BJ (cell line): ENCODE measurements around the gene CTNNB1. TPM values are rescaled to one million over a fixed set of nuclear protein-coding genes. Genes with fewer than 3 reads are reported as not detected.

Source experiments
- CTCF ChIA-PET: fragments of 350-600 bp; formaldehyde crosslinking; extraction: SDS; loops from one replicate; lab custom pipeline; 2021; ENCODE audit warnings: antibody characterized with exemption, inconsistent platforms; lab: Yijun Ruan, JAX
- POLR2A ChIA-PET: fragments of 300-600 bp; sonication (Branson Sonifier 250); formaldehyde crosslinking; extraction: SDS; loops from one replicate; lab custom pipeline; 2021; ENCODE audit warnings: antibody characterized with exemption; lab: Charles Lee
- DNase-seq: peaks from one replicate; pipeline ENCODE4 v3.0.0-alpha.2; 2011; ENCODE audit warnings: low read depth
- H3K27me3 ChIP-seq: 2 replicates; pipeline ENCODE4 v1.6.0; 2011; ENCODE audit warnings: low read length; ENCODE audit not compliant: control insufficient read depth, insufficient read depth
- H3K36me3 ChIP-seq: 2 replicates; pipeline ENCODE4 v1.5.1; 2011; ENCODE audit warnings: low read length; ENCODE audit not compliant: control insufficient read depth, insufficient read depth
- H3K4me3 ChIP-seq: 2 replicates; pipeline ENCODE4 v1.5.1; 2011; ENCODE audit warnings: low read depth, mild to moderate bottlenecking, control low read depth, low read length
- CTCF ChIP-seq: IDR thresholded peaks from 2 replicates; pipeline ENCODE4 v1.5.1; 2011; ENCODE audit warnings: low read depth, mild to moderate bottlenecking, control low read depth, inconsistent platforms, low read length, moderate library complexity; ENCODE audit not compliant: insufficient read depth
- polyA plus RNA-seq: library from polyadenylated mRNA; depleted of rRNA; stranded (reverse); fragments of >200 nt; gene quantifications from 2 replicates; pipeline ENCODE4 v1.2.3, GENCODE V29; 2011

CTNNB1 gene
- polyA plus RNA-seq, 1 experiment, result 496 TPM

GRCh38 chr3:41192885-41193284 lies 6.4 kb upstream of the CTNNB1 start:
- H3K36me3 ChIP-seq, result no peaks in the 10 kb centered on the region
- H3K27me3 ChIP-seq, result no peaks in the 10 kb centered on the region
- no peak for DNase-seq
- ChIA-PET CTCF (interaction anchor here (1.1 kb wide), 1 partner anchor 76 kb away, joined by 3 read pairs; no protein-coding TSS in a partner anchor), POLR2A (no interaction called here)
- H3K4me3 ChIP-seq, result no peak overlapping the region
- no peak for TF ChIP-seq CTCF

GRCh38 chr3:41193794-41194539 lies 5.3 kb upstream of the CTNNB1 start:
- Histone ChIP-seq H3K36me3 (no peaks in the 10 kb centered on the region), H3K27me3 (no peaks in the 10 kb centered on the region), H3K4me3 (no peak overlapping the region)
- ChIA-PET POLR2A (no interaction called here), CTCF (no interaction called here)
- DNase-seq, result no peak
- no peak for TF ChIP-seq CTCF

GRCh38 chr3:41194701-41195100 lies 4.6 kb upstream of the CTNNB1 start:
- no peak for TF ChIP-seq CTCF
- ChIA-PET CTCF (no interaction called here), POLR2A (interaction anchor here (0.7 kb wide), 1 partner anchor 25 kb away, joined by 4 read pairs; no protein-coding TSS in a partner anchor)
- H3K36me3 ChIP-seq, result no peaks in the 10 kb centered on the region
- DNase-seq, result no peak
- no peak overlapping the region for H3K4me3 ChIP-seq
- no peaks in the 10 kb centered on the region for H3K27me3 ChIP-seq

- TF ChIP-seq CTCF, result no peak
- H3K4me3 ChIP-seq, result no peak overlapping the region
- H3K27me3 ChIP-seq, result no peaks in the 10 kb centered on the region
- H3K36me3 ChIP-seq, result no peaks in the 10 kb centered on the region
- CTCF ChIA-PET, result no interaction called here
- DNase-seq, result no peak
- POLR2A ChIA-PET, result no interaction called here
Measured at GRCh38 chr3:41195946-41196345, 3.4 kb upstream of the CTNNB1 start.

- no peak for DNase-seq
- POLR2A ChIA-PET, result interaction anchor here (0.5 to 0.7 kb wide), 2 partner anchors 494 to 664 kb away, joined by 4 to 11 read pairs; no protein-coding TSS in a partner anchor
- Histone ChIP-seq H3K27me3 (no peaks in the 10 kb centered on the region), H3K36me3 (no peaks in the 10 kb centered on the region), H3K4me3 (no peak overlapping the region)
- TF ChIP-seq CTCF, result no peak
- CTCF ChIA-PET, result no interaction called here
Measured at GRCh38 chr3:41196499-41197410, 2.5 kb upstream of the CTNNB1 start.
